ENCODE results near the gene COL23A1.
"Not testable (repeated sequence)": the region's sequence is repeated elsewhere in the genome, so short reads cannot be mapped to it uniquely, and the experiment has no call there.

Gene COL23A1

GRCh38 chr5:178511172-178511571 is 79.0 kb downstream of the COL23A1 start:
- DNase-seq (ENCODE audit: low read depth in 2 of 2, low spot score in 1 of 2): no peak

- DNase-seq (ENCODE audit: low read depth in 2 of 2, low spot score in 1 of 2): no peak
Measured at GRCh38 chr5:178509491-178510057, 80.6 kb downstream of the COL23A1 start.

- DNase-seq (ENCODE audit: low read depth in 2 of 2, low spot score in 1 of 2): no peak
Measured at GRCh38 chr5:178507151-178507932, 82.9 kb downstream of the COL23A1 start.

- no peak for DNase-seq (ENCODE audit: low read depth in 2 of 2, low spot score in 1 of 2)
Measured at GRCh38 chr5:178505639-178506407, 84.4 kb downstream of the COL23A1 start.

GRCh38 chr5:178504340-178504960 is 85.7 kb downstream of the COL23A1 start:
- DNase-seq (ENCODE audit: low read depth in 2 of 2, low spot score in 1 of 2): no peak

- no peak for DNase-seq (ENCODE audit: low read depth in 2 of 2, low spot score in 1 of 2)
Measured at GRCh38 chr5:178502401-178503100, 87.6 kb downstream of the COL23A1 start.

GRCh38 chr5:178499352-178499751 is 90.8 kb downstream of the COL23A1 start:
- no peak for DNase-seq (ENCODE audit: low read depth in 2 of 2, low spot score in 1 of 2)

GRCh38 chr5:178496642-178497041 is 93.6 kb downstream of the COL23A1 start:
- DNase-seq (ENCODE audit: low read depth in 2 of 2, low spot score in 1 of 2): no peak

- no peak for DNase-seq (ENCODE audit: low read depth in 2 of 2, low spot score in 1 of 2)
Measured at GRCh38 chr5:178496214-178496613, 94.0 kb downstream of the COL23A1 start.

- no peak for DNase-seq (ENCODE audit: low read depth in 2 of 2, low spot score in 1 of 2)
Measured at GRCh38 chr5:178495706-178496105, 94.5 kb downstream of the COL23A1 start.

GRCh38 chr5:178492278-178492677 is 97.9 kb downstream of the COL23A1 start:
- no peak for DNase-seq (ENCODE audit: low read depth in 2 of 2, low spot score in 1 of 2)

GRCh38 chr5:178490935-178491652 is 99.1 kb downstream of the COL23A1 start:
- DNase-seq (ENCODE audit: low read depth in 2 of 2, low spot score in 1 of 2): no peak

GRCh38 chr5:178489271-178489976 is 100.8 kb downstream of the COL23A1 start:
- DNase-seq (ENCODE audit: low read depth in 2 of 2, low spot score in 1 of 2): no peak

GRCh38 chr5:178488696-178489095 is 101.5 kb downstream of the COL23A1 start:
- no peak for DNase-seq (ENCODE audit: low read depth in 2 of 2, low spot score in 1 of 2)

GRCh38 chr5:178487911-178488600 is 102.1 kb downstream of the COL23A1 start:
- DNase-seq (ENCODE audit: low read depth in 2 of 2, low spot score in 1 of 2): no peak

- not testable (repeated sequence) for DNase-seq (ENCODE audit: low read depth in 2 of 2, low spot score in 1 of 2)
Measured at GRCh38 chr5:178486878-178487512, 103.2 kb downstream of the COL23A1 start.

GRCh38 chr5:178486239-178486641 is 104.0 kb downstream of the COL23A1 start:
- no peak for DNase-seq (ENCODE audit: low read depth in 2 of 2, low spot score in 1 of 2)

- DNase-seq (ENCODE audit: low read depth in 2 of 2, low spot score in 1 of 2): peak in 1 of 2 donors; percentile 18
Measured at GRCh38 chr5:178483620-178484019, 106.6 kb downstream of the COL23A1 start.

GRCh38 chr5:178479261-178479660 is 110.9 kb downstream of the COL23A1 start:
- DNase-seq (ENCODE audit: low read depth in 2 of 2, low spot score in 1 of 2): no peak
